Peyer's patch (tissue), 4 donors: ENCODE results near the gene CSRNP2.

Experiments used
- POLR2A ChIP-seq, 2 donors: fragments of 450-650 bp; IDR thresholded peaks; one replicate each; pipeline ENCODE4 v1.5.1; 2017; ENCODE audit warnings: antibody characterized with exemption in 2 of 2, mild to moderate bottlenecking in 2 of 2, moderate library complexity in 2 of 2
- TF ChIP-seq, protein P1 (sequence below), 6 experiments: fragments of 450-650 bp in 4 of 6; fragments of 200-600 bp in 2 of 6; sonication (generic) in 1 of 6; IDR thresholded peaks; one replicate each; pipeline ENCODE4 v1.5.1; 2017 to 2019; ENCODE audit warnings: antibody characterized with exemption in 6 of 6, mild to moderate bottlenecking in 3 of 6, moderate library complexity in 1 of 6

DNA sequence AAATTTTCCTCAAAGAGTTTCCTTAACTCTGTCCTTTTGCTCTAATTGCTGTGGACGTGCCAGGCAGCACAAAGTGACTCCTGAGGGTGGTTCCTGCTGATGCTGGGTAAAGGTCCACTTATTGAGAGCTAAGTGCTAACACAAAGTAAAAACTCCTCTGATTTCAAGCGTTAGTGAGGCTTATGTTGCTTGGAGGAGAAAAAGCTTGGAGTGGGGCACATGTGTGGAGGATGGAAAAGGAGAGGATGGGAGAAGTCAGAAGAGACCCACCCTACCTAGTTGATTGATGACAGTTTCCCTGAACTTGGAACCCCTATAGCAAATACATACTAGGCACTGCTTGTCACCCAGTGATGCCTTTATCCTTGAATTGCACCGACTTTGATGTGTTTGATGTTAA lies 47.1 kb downstream of the CSRNP2 start:
- TF ChIP-seq, protein P1, sequence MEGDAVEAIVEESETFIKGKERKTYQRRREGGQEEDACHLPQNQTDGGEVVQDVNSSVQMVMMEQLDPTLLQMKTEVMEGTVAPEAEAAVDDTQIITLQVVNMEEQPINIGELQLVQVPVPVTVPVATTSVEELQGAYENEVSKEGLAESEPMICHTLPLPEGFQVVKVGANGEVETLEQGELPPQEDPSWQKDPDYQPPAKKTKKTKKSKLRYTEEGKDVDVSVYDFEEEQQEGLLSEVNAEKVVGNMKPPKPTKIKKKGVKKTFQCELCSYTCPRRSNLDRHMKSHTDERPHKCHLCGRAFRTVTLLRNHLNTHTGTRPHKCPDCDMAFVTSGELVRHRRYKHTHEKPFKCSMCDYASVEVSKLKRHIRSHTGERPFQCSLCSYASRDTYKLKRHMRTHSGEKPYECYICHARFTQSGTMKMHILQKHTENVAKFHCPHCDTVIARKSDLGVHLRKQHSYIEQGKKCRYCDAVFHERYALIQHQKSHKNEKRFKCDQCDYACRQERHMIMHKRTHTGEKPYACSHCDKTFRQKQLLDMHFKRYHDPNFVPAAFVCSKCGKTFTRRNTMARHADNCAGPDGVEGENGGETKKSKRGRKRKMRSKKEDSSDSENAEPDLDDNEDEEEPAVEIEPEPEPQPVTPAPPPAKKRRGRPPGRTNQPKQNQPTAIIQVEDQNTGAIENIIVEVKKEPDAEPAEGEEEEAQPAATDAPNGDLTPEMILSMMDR (IDR thresholded peaks at IDR 0.05) = no peak
- TF ChIP-seq POLR2A (IDR thresholded peaks at IDR 0.05) = no peak
